Vagina (tissue), 2 donors: ENCODE measurements around the gene RNF113B.

ENCODE experiments used
- CTCF ChIP-seq, 3 experiments: fragments of 450-650 bp in 2 of 3; fragments of 200-600 bp in 1 of 3; sonication (generic) in 1 of 3; IDR thresholded peaks; one replicate each; pipeline ENCODE4 v1.5.1; 2017 to 2019; ENCODE audit warnings: antibody characterized with exemption in 3 of 3, mild to moderate bottlenecking in 2 of 3, moderate library complexity in 2 of 3
- POLR2A ChIP-seq, 2 donors: fragments of 450-650 bp; IDR thresholded peaks; one replicate each; pipeline ENCODE4 v1.6.1; 2017; ENCODE audit warnings: antibody characterized with exemption in 2 of 2, mild to moderate bottlenecking in 2 of 2, moderate library complexity in 2 of 2
- POLR2AphosphoS5 ChIP-seq, 2 donors: sonication (generic); formaldehyde crosslinking; IDR thresholded peaks; one replicate each; pipeline ENCODE4 v1.9.0; 2017; ENCODE audit warnings: antibody characterized with exemption in 2 of 2, mild to moderate bottlenecking in 2 of 2, low read depth in 1 of 2; ENCODE audit not compliant: insufficient read depth in 1 of 2

GRCh38 chr13:98215508-98215907, 38.4 kb upstream of the RNF113B start:
- no peak for TF ChIP-seq POLR2A (IDR thresholded peaks at IDR 0.05)
- no peak for TF ChIP-seq CTCF (IDR thresholded peaks at IDR 0.05)
- TF ChIP-seq POLR2AphosphoS5 (IDR thresholded peaks at IDR 0.05; ENCODE audit: insufficient read depth in 1 of 2, low read depth in 1 of 2) = no peak
